Activated CD4-positive, CD25-positive, alpha-beta regulatory T cell treated with anti-CD3 and anti-CD28 coated beads, Interleukin-2, amount 50 U/mL, for 16 hours (primary cell): ENCODE measurements around the gene SECISBP2.

ENCODE experiments used
- DNase-seq: peaks from one replicate; pipeline ENCODE4 v3.0.0-alpha.2; 2020; ENCODE audit warnings: low read depth, low spot score

The SECISBP2 gene

DNA sequence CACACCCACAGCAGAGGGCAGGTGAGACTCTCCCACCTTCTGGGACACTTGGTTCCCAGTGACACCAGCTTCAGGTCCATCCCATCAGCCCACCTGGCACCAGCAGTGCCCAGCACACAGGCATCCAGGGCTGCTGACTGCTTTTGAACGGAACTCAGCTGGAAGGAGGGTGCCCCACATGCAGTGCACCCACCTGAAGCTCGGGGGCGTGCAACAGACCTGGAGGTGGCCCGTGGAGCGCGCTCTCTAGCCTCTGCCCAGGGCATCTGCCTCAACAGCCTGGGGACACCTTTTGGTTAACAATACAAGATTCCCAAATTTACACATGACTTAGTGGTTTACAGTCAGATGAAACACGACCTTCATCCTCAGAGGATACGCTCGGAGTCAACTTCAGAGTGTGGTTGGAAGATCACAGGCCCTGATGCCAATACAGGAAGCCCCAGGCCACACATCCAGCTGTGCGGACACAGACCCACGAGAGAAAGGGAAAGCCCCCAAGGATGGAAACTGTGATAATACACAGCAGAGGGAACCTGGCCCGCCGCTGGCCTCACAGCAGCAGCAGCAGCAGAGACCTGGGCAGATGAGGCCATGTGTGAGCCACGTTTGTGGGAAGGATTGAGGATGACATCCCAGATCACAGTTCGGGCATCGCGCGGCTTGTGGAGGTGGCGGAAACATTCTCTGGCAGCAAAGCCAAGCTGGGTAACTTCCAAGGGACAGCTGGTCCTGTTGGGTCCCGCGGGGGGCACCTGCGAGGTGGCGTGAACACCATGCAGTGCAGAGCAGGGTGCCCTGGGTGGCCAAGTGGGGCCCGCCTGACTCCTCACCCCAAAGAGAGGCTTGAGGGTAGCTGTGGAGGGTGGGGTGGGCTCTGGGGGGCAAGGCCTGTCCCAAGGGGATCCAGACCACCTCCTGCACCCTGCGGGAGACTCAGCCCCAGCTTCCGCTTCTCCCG, 64.0 kb downstream of the SECISBP2 start:
- DNase-seq = no peak

- DNase-seq = no peak
Observed at GRCh38 chr9:89383030-89383720, 64.9 kb downstream of the SECISBP2 start.

DNA sequence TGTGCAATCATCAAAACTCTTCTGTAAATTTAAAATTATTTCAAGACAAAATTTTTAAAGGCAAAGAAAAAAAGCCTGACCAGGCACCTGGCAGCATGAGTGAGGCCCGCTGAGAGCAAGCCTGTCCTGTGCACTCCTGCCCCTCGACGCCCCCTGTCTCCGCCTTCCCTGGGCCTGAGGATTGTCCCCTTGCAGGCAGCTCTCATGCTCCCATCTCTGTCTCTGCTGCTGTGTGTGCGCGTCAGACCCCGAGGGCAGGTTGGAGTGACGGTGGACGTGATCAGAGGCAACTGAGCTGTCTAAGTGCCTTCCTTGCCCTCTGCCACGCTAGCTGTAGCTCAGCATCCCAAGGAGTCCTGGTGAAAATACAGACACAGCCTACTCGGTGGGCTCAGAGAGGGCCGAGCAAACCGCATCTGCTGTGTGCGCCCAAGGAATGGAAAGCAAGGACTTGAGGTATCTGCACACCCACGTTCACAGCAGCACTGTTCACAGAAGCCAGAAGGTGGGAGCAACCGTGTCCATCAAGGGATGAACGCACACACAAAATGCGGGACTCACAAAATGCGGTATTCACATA, 65.5 kb downstream of the SECISBP2 start:
- no peak for DNase-seq

- DNase-seq = no peak
Observed at GRCh38 chr9:89384783-89385182, 66.5 kb downstream of the SECISBP2 start.

GRCh38 chr9:89386206-89386605, 67.9 kb downstream of the SECISBP2 start:
- DNase-seq = no peak

GRCh38 chr9:89386797-89387196, 68.5 kb downstream of the SECISBP2 start:
- no peak for DNase-seq

- no peak for DNase-seq
Observed at GRCh38 chr9:89387197-89387849, 69.0 kb downstream of the SECISBP2 start.

GRCh38 chr9:89388084-89388867, 70.0 kb downstream of the SECISBP2 start:
- no peak for DNase-seq

DNA sequence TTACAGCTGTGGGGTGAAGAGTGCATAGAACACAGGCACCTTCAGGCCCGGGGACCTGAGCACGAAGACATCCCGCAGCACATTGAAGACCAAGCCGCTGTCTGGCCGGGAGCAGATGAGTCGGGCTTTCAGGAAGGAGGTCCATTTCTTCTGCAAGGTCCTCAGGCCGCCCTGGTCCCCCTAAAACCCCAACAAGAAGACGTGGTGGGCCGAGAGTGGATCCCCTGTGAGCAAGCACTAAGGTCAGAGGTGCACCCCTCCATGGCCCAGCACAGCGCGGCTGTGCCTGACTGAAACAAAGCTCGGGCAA, 70.5 kb downstream of the SECISBP2 start:
- no peak for DNase-seq

- DNase-seq = no peak
Observed at GRCh38 chr9:89390068-89390555, 71.8 kb downstream of the SECISBP2 start.

GRCh38 chr9:89390578-89391116, 72.3 kb downstream of the SECISBP2 start:
- no peak for DNase-seq

DNA sequence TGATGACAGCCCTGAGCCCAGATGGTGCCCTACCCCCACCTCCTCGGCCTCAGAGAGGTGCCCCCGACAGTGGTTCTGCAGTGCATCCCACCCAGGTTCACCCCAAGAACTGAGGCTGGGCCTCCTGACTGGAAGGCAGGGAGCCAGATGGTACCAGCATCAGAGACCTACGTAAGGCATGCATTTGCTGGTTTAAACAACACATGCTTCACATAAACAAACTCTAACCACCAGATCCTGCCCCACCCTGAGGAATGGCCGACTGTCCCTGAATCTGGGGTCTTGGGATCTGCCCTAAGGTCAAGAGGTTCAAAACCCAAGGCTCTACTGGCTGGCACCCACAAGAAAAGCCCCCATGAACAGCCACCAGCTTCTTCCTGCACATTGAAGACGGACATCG, 73.3 kb downstream of the SECISBP2 start:
- no peak for DNase-seq

- no peak for DNase-seq
Observed at GRCh38 chr9:89394412-89394811, 76.1 kb downstream of the SECISBP2 start.

DNA sequence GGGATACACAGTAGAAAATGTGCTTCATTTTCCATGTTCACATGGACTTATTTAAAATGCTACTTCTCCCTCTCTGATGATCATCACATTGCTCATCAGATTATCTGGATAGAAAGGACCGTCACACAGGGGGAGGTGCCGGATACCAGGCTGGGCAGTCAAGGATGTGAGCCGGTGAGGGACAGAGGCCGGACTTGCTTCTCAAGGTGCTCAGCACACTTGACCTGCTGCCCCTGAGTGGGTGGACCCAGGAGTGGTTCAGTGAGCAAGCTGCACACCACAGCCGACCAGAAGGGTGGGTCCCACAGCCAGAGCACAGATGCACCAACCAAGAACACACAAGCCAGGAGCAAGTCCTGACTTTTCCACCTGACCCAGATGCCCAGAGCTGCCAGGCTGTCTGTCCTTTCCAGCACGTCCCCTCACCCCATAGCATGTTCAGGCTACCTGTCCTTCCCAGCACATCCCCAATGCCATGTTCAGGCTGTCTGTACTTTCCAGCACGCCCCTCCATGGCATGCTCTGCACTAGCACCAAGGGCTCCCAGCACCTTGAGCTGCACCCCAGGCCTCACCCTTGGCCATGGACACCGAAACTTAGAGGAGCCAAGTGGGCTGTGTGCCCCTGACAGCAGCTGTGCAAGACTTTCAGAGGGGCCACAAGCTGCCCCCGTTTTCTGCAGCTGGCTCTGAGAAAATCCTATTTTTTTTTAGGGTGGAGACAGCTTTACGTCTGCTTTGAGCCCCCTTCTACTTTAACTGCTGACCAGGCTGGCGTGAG, 77.8 kb downstream of the SECISBP2 start:
- no peak for DNase-seq

GRCh38 chr9:89397471-89397870, 79.2 kb downstream of the SECISBP2 start:
- DNase-seq = no peak

DNA sequence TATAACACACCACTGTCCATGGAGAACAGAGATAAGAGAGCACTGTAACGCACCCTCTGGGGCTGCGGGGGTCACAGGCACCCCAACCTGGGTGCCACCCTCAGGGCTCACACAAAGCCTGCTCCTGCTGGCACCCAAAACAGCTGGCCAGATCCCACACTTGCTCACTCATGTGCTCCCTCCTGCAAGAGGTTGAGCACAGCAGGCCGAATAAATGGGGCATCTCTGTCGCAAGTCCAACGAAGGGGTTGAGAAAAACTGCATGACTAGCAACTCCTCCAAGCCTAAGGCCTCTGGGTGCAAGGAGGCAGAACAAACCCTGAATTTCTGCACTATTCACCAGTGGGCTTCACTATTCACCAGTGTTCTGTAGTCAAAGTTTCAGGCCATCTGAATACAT, 80.3 kb downstream of the SECISBP2 start:
- no peak for DNase-seq

DNA sequence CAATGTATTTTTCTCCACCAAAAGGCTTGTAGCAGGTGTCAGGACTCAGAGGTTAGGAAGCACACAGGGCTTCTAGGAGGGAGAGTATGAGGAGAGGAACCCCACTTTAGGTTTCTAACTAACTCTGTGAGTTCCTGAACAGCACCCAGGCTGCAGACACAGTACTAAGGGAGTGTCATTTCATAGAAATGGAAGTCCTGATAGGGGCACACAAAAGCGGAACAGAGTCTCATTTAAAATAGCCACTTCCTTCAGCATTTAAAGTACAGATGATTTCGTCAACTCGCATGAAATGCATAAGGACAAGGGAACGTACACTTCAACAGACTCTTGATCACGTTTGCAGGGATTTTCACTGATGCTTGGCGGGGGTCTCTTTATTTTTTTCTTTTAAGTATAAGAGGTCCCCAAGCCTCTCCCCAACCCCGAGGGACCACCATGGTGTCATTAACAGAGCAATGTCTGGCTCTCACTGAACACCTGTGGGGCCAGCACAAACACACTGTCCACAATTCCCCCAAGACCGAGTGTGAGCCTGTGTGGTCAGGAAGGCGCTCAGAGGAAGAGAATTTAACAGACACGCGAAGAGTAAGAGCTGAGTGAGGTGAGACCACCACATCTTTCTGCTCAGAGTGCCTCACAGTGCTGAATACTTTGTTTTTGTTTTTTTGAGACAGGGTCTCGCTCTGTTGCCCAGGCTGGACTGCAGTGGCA, 82.3 kb downstream of the SECISBP2 start:
- DNase-seq = no peak

DNA sequence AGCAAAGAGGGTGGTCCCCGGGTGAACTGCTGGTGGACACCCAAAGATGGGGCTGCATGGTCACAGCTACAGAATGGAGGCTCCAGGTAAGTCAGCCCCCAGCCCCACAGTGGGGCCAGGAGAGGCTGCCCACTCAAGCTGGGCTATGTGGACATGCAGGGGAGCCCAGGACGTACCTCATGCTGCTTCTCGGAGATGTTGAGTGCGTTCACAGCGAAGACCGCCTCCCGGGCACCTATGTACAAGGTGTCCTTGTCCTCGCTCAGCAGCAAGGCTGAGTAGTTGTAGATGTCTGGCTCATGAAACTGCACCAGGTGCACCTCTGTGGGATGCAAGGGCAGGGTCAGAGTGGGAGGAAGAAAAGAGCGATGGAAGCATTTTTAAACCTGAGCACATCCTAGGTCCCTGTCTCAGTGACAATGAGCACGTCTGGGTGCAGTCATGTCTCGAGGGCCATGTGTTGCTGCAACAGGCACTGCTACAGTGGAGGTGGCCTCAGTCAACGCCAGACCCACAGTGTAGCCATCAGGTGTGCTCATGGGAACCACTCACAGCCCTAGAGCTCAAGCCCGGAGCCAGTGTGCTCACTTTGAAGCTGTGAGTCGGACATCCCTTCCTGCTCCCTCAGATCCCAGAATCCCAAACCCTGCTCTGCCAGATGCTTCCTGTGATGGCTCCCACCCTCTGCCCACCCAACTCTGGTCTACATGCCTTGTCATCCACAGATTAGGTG, 84.6 kb downstream of the SECISBP2 start:
- DNase-seq = no peak

GRCh38 chr9:89404074-89404473, 85.8 kb downstream of the SECISBP2 start:
- DNase-seq = no peak
